Forelimb muscle (tissue), 1 donor: Measurements from ENCODE around the gene SPACA5B. TPM values are rescaled to one million over a fixed set of nuclear protein-coding genes. Genes with fewer than 3 reads are reported as not detected.

Source experiments
- polyA plus RNA-seq: library from polyadenylated mRNA; unstranded; fragments of 120-200 nt; gene quantifications from one replicate; pipeline ENCODE4 v1.2.1, GENCODE V29; 2013; ENCODE audit not compliant: insufficient read length

The SPACA5B gene
- polyA plus RNA-seq, 1 donor = not detected

Other genes with a start within 250 kb of the SPACA5B start
- 5.3 TPM for gene ZNF182, start 126.6 kb upstream of the SPACA5B start, polyA plus RNA-seq
- gene SPACA5, start 123.6 kb upstream of the SPACA5B start, polyA plus RNA-seq = 0.29 TPM
- gene ZNF630, start 59.0 kb upstream of the SPACA5B start, polyA plus RNA-seq = 2.8 TPM
- gene SSX5, start 66.2 kb downstream of the SPACA5B start, polyA plus RNA-seq = not detected
- not detected for gene SSX1, start 124.8 kb downstream of the SPACA5B start, polyA plus RNA-seq
- not detected for gene SSX3, start 226.1 kb downstream of the SPACA5B start, polyA plus RNA-seq